Trophoblast cell (in vitro differentiated cells and primary cell): ENCODE data around the gene KCTD11.

Experiments used
- DNase-seq, 2 donors: peaks; one replicate each; pipeline ENCODE4 v3.0.0-alpha.2; 2016
- H2AFZ ChIP-seq: 2 replicates; pipeline ENCODE4 v1.6.1; 2013; ENCODE audit warnings: low read length, moderate library complexity, mild to moderate bottlenecking; ENCODE audit not compliant: insufficient read depth, poor library complexity
- H2AK5ac ChIP-seq: 2 replicates; pipeline ENCODE4 v1.6.1; 2013; ENCODE audit warnings: mild to moderate bottlenecking, low read length
- H2BK120ac ChIP-seq: 2 replicates; pipeline ENCODE4 v1.6.1; 2013; ENCODE audit warnings: low read length, mild to moderate bottlenecking, moderate library complexity; ENCODE audit not compliant: insufficient read depth, poor library complexity
- H2BK12ac ChIP-seq: 2 replicates; pipeline ENCODE4 v1.6.1; 2013; ENCODE audit warnings: mild to moderate bottlenecking, low read length, moderate library complexity
- H2BK5ac ChIP-seq: 2 replicates; pipeline ENCODE4 v1.6.1; 2013; ENCODE audit warnings: low read length, low read depth, moderate library complexity, mild to moderate bottlenecking; ENCODE audit not compliant: poor library complexity
- H3K14ac ChIP-seq: 2 replicates; pipeline ENCODE4 v1.6.1; 2013; ENCODE audit warnings: mild to moderate bottlenecking, low read length
- H3K18ac ChIP-seq: 2 replicates; pipeline ENCODE4 v1.6.1; 2013; ENCODE audit warnings: mild to moderate bottlenecking, low read length
- H3K23ac ChIP-seq: 2 replicates; pipeline ENCODE4 v1.6.1; 2013; ENCODE audit warnings: low read length
- H3K27ac ChIP-seq: 2 replicates; pipeline ENCODE4 v1.5.1; 2013; ENCODE audit warnings: low read depth, mild to moderate bottlenecking, inconsistent platforms, low read length, moderate library complexity
- H3K27me3 ChIP-seq: 2 replicates; pipeline ENCODE4 v1.6.1; 2013; ENCODE audit warnings: inconsistent platforms, mild to moderate bottlenecking, low read length, moderate library complexity; ENCODE audit not compliant: insufficient read depth
- H3K36me3 ChIP-seq, 2 experiments: 1 replicate in 1 of 2; 2 replicates in 1 of 2; pipeline ENCODE4 v1.6.1; 2013; ENCODE audit warnings: low read length in 2 of 2, mild to moderate bottlenecking in 2 of 2, moderate library complexity in 1 of 2; ENCODE audit not compliant: insufficient read depth in 2 of 2, control insufficient read depth in 1 of 2
- H3K4ac ChIP-seq: 2 replicates; pipeline ENCODE4 v1.6.1; 2013; ENCODE audit warnings: low read depth, mild to moderate bottlenecking, low read length, moderate library complexity
- H3K4me1 ChIP-seq, 2 experiments: 1 replicate in 1 of 2; 2 replicates in 1 of 2; pipeline ENCODE4 v1.6.1; 2013; ENCODE audit warnings: low read length in 2 of 2, mild to moderate bottlenecking in 2 of 2, moderate library complexity in 1 of 2; ENCODE audit not compliant: insufficient read depth in 2 of 2, control insufficient read depth in 1 of 2
- H3K4me2 ChIP-seq: 2 replicates; pipeline ENCODE4 v1.6.1; 2013; ENCODE audit warnings: inconsistent platforms, mild to moderate bottlenecking, low read length, moderate library complexity
- H3K4me3 ChIP-seq: 2 replicates; pipeline ENCODE4 v1.5.1; 2013; ENCODE audit warnings: mild to moderate bottlenecking, low read depth, low read length, inconsistent platforms
- H3K79me1 ChIP-seq: one replicate; pipeline ENCODE4 v1.6.1; 2013; ENCODE audit warnings: low read length
- H3K79me2 ChIP-seq: 2 replicates; pipeline ENCODE4 v1.6.1; 2013; ENCODE audit warnings: low read length, mild to moderate bottlenecking; ENCODE audit not compliant: control insufficient read depth, insufficient read depth, poor library complexity
- H3K9ac ChIP-seq: 2 replicates; pipeline ENCODE4 v1.6.1; 2013; ENCODE audit warnings: mild to moderate bottlenecking, low read length
- H3K9me3 ChIP-seq: 2 replicates; pipeline ENCODE4 v1.6.1; 2013; ENCODE audit warnings: low read depth, mild to moderate bottlenecking, control low read depth, inconsistent platforms, low read length; ENCODE audit not compliant: insufficient read depth
- H4K12ac ChIP-seq: 2 replicates; pipeline ENCODE4 v1.6.1; 2013; ENCODE audit warnings: low read depth, mild to moderate bottlenecking, low read length, moderate library complexity
- H4K8ac ChIP-seq: 2 replicates; pipeline ENCODE4 v1.6.1; 2013; ENCODE audit warnings: low read depth, mild to moderate bottlenecking, low read length, moderate library complexity
- H4K91ac ChIP-seq: one replicate; pipeline ENCODE4 v1.6.1; 2013; ENCODE audit warnings: low read depth, mild to moderate bottlenecking, low read length, moderate library complexity
- WGBS: extraction: QIAGEN DNeasy Blood & Tissue Kit; methylation state at CpG from one replicate; pipeline ENCODE4 v1.1.7; 2013; ENCODE audit warnings: missing lambda C conversion rate; ENCODE audit not compliant: insufficient read length, insufficient coverage; ENCODE audit errors: extremely low coverage; 5-methylcytosine and 5-hydroxymethylcytosine counted together

KCTD11 gene

DNA sequence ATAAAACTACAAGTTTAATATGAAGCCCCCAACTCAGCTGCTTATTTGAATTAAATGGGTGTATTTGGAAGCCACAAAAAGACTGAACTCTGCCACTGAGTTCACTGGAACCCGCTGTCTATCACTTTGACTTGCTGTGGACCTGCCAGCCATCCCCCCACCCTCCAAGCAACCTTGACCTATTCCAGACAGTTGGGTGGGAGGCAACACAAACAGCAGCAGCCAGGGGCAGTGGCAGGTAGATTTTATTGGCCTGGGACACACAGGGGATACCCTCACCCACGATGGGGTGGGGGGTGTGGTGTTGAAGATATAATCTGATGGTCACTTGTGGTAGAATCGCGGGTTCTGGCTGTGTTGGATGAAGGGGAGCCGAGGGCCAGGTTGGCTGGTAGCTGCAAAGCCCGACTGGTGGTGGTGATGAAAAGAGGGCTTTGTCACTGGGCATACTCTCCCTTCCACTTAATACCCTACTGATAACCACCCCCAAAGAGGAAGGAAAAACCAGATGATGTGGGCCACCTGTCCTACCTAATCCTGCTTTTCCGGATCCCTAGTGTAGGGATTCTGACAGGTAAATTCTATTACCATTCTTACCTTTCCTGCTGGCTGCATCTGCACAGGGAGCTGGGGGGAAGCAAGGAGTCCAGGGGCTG is 39.4 kb upstream of the KCTD11 start:
- Histone ChIP-seq H3K9ac (no peak overlapping the region), H3K4me3 (no peak overlapping the region), H3K4ac (no peak overlapping the region), H3K79me1 (peaks cover 13% of the 10 kb centered on the region), H2BK12ac (no peak overlapping the region), H3K79me2 (peaks cover 23% of the 10 kb centered on the region), H3K27ac (no peak overlapping the region), H3K18ac (no peak overlapping the region), H3K27me3 (no peaks in the 10 kb centered on the region), H3K4me1 (peaks cover 7 to 9% of the 10 kb centered on the region in 2 experiments), H2AFZ (no peak overlapping the region), H3K23ac (no peak overlapping the region), H4K91ac (no peak overlapping the region), H2BK120ac (no peak overlapping the region), H4K12ac (no peak overlapping the region), H3K4me2 (no peak overlapping the region), H2AK5ac (no peak overlapping the region), H2BK5ac (no peak overlapping the region), H3K14ac (no peak overlapping the region), H3K9me3 (no peaks in the 10 kb centered on the region), H4K8ac (no peak overlapping the region), H3K36me3 (peaks cover 48 to 59% of the 10 kb centered on the region in 2 experiments)
- no peak for DNase-seq
- WGBS = no CpG with 5 or more reads among the region's 7 CpGs

DNA sequence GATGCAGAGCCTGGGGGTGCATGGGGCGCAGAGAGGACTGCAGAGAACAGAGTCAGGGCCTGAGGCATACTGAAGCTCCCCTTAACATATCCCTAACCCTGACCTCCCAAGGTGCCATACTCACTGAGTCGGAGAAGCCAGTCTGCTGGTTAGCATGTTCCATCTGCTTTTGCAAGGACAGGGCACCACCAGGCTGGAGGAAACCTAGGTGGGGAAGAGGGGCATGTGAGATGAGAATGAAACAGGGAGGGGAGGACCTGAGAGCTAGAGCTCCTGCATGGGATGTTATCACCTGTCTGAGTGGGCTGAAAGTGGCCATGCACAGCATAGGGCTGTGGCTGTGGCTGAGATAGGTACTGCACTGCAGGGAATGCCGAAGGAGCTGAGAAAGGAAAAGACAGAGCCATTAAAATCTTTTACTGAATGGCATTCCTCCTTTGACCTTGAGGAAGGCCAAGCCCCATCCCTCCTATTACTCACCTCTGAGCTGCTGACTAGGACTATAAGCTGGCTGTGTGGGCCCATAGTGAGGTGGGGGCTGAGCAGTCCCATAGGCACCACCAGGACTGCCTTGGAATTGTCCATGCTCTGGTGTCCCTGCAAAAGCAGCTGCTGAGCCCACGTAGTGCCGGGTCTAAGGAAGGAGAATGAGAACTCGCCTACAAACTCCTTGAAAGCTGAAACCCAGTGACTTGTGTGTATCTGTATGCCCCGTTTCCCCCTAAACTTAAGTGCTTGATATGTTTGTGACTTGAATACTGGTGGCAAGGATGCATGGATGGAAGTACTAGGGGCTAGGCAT is 38.7 kb upstream of the KCTD11 start:
- Histone ChIP-seq H3K79me2 (peaks cover 15% of the 10 kb centered on the region), H3K18ac (no peak overlapping the region), H2BK5ac (no peak overlapping the region), H3K9ac (no peak overlapping the region), H3K27me3 (no peaks in the 10 kb centered on the region), H3K4me2 (no peak overlapping the region), H3K79me1 (peaks cover 5% of the 10 kb centered on the region), H2BK12ac (no peak overlapping the region), H4K91ac (no peak overlapping the region), H2AK5ac (no peak overlapping the region), H3K4me3 (no peak overlapping the region), H2AFZ (no peak overlapping the region), H3K36me3 (peaks cover 55 to 66% of the 10 kb centered on the region in 2 experiments), H3K4me1 (peaks cover 7 to 9% of the 10 kb centered on the region in 2 experiments), H3K27ac (no peak overlapping the region), H3K9me3 (no peaks in the 10 kb centered on the region), H2BK120ac (no peak overlapping the region), H4K8ac (no peak overlapping the region), H4K12ac (no peak overlapping the region), H3K4ac (no peak overlapping the region), H3K23ac (no peak overlapping the region), H3K14ac (no peak overlapping the region)
- no peak for DNase-seq
- no CpG with 5 or more reads among the region's 7 CpGs for WGBS

DNA sequence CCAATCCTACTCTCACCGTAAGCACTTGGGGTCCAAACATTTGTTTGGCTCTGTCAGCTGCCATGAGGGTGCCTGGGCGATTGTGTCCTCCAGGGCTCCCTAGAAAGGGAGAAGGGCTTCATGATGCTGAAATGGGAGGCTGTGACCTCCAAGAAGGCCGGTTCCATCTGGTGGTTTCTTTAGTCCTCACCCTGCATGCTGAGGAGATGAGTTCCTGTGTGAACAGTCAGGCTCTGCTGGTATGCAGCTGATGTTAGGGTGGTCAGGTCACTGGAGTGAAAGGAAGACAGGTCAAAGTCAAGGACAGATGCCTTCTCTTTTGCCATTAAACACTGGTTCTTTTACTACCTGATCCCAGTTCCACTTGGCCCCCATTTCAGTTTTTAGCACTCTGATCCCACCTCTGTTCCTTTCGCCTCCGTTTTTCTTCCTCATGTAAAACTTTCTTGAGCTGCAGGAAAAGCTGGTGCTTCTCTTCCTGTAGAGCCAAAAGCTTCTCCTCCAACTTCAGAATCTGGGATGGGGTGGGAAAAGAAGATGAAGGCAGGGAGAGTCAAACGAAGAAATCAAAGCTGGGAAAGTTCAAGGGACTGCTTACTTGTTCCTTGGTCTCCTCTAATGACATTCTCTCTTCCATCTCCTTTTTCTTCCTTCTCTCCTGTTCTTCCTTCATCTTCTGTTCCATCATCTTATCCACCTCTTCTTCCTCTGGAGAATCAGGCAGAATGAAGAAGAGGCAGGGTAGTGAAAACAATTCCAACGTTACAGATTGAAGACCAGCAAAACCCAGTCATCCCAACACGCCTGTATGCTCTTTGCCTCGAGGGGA is 37.9 kb upstream of the KCTD11 start:
- H3K27ac ChIP-seq = no peak overlapping the region
- H3K4ac ChIP-seq = no peak overlapping the region
- peaks cover 63 to 74% of the 10 kb centered on the region in 2 experiments for H3K36me3 ChIP-seq
- WGBS = no CpG with 5 or more reads among the region's 9 CpGs
- H3K9ac ChIP-seq = no peak overlapping the region
- H3K4me1 ChIP-seq = peaks cover 5 to 6% of the 10 kb centered on the region in 2 experiments
- H2AFZ ChIP-seq = no peak overlapping the region
- peak overlapping the region; percentile 76 for H3K4me2 ChIP-seq
- peaks cover 2% of the 10 kb centered on the region for H3K79me1 ChIP-seq
- H3K14ac ChIP-seq = no peak overlapping the region
- H2BK12ac ChIP-seq = no peak overlapping the region
- H2BK5ac ChIP-seq = no peak overlapping the region
- H3K18ac ChIP-seq = no peak overlapping the region
- H4K91ac ChIP-seq = peak overlapping the region; percentile 23
- no peaks in the 10 kb centered on the region for H3K27me3 ChIP-seq
- H3K4me3 ChIP-seq = peak overlapping the region; percentile 91
- no peak overlapping the region for H3K23ac ChIP-seq
- peaks cover 8% of the 10 kb centered on the region for H3K79me2 ChIP-seq
- H2BK120ac ChIP-seq = no peak overlapping the region
- DNase-seq = no peak
- no peaks in the 10 kb centered on the region for H3K9me3 ChIP-seq
- no peak overlapping the region for H4K12ac ChIP-seq
- peak overlapping the region; percentile 93 for H4K8ac ChIP-seq
- no peak overlapping the region for H2AK5ac ChIP-seq
